Suppressor macrophage treated with lipopolysaccharide for 4 hours (primary cell): Measurements from ENCODE around the gene ZSCAN5A.
"Not testable (repeated sequence)": the region's sequence is repeated elsewhere in the genome, so short reads cannot be mapped to it uniquely, and the experiment has no call there.

Experiments used
- DNase-seq: peaks from one replicate; pipeline ENCODE4 v3.0.0-alpha.2; 2020

The ZSCAN5A gene

GRCh38 chr19:56314381-56315076 lies at the start of gene ZSCAN5A:
Gene ZSCAN5A, minus strand, starts transcription at chr19:56314839. Its CDS starts 89,793 bp downstream, at chr19:56225046.
- peak; percentile 97 for DNase-seq

GRCh38 chr19:56360841-56361240 lies 46.2 kb upstream of the ZSCAN5A start:
- DNase-seq = no peak

GRCh38 chr19:56356944-56357343 lies 42.3 kb upstream of the ZSCAN5A start:
- DNase-seq = no peak

GRCh38 chr19:56355517-56355916 lies 40.9 kb upstream of the ZSCAN5A start:
- no peak for DNase-seq

GRCh38 chr19:56351208-56351607 lies 36.6 kb upstream of the ZSCAN5A start:
- no peak for DNase-seq

- peak; percentile 71 for DNase-seq
Observed at GRCh38 chr19:56350416-56351045, 35.9 kb upstream of the ZSCAN5A start.

GRCh38 chr19:56348289-56348877 lies 33.7 kb upstream of the ZSCAN5A start:
- peak; percentile 40 for DNase-seq

- DNase-seq = no peak
Observed at GRCh38 chr19:56347163-56347778, 32.6 kb upstream of the ZSCAN5A start.

GRCh38 chr19:56341948-56342347 lies 27.3 kb upstream of the ZSCAN5A start:
- no peak for DNase-seq

- DNase-seq = not testable (repeated sequence)
Observed at GRCh38 chr19:56339031-56339430, 24.4 kb upstream of the ZSCAN5A start.

GRCh38 chr19:56337077-56337476 lies 22.4 kb upstream of the ZSCAN5A start:
- not testable (repeated sequence) for DNase-seq

GRCh38 chr19:56335371-56335770 lies 20.7 kb upstream of the ZSCAN5A start:
- not testable (repeated sequence) for DNase-seq

- DNase-seq = peak; percentile 81
Observed at GRCh38 chr19:56333506-56333905, 18.9 kb upstream of the ZSCAN5A start.

- no peak for DNase-seq
Observed at GRCh38 chr19:56332695-56333094, 18.1 kb upstream of the ZSCAN5A start.

GRCh38 chr19:56324436-56324835 lies 9.8 kb upstream of the ZSCAN5A start:
- DNase-seq = peak; percentile 53

- DNase-seq = peak; percentile 71
Observed at GRCh38 chr19:56321989-56322440, 7.4 kb upstream of the ZSCAN5A start.

GRCh38 chr19:56321254-56321988 lies 6.8 kb upstream of the ZSCAN5A start:
- no peak for DNase-seq

- DNase-seq = peak; percentile 43
Observed at GRCh38 chr19:56319991-56320390, 5.4 kb upstream of the ZSCAN5A start.

GRCh38 chr19:56317749-56318148 lies 3.1 kb upstream of the ZSCAN5A start:
- no peak for DNase-seq

GRCh38 chr19:56316728-56317127 lies 2.1 kb upstream of the ZSCAN5A start:
- DNase-seq = no peak

- peak; percentile 97 for DNase-seq
Observed at GRCh38 chr19:56315077-56315828, 614 bp upstream of the ZSCAN5A start.

GRCh38 chr19:56314018-56314380 lies 640 bp downstream of the ZSCAN5A start:
- DNase-seq = no peak
